HG02642 (cell line): Measurements from ENCODE around the gene TRIM65.

Experiments
- ATAC-seq: cut with Tn5 transposase; IDR thresholded peaks from one replicate; pipeline ENCODE4 v1.9.1; 2021; ENCODE audit warnings: mild to moderate bottlenecking; ENCODE audit not compliant: unreplicated experiment, poor library complexity

TRIM65 gene, protein sequence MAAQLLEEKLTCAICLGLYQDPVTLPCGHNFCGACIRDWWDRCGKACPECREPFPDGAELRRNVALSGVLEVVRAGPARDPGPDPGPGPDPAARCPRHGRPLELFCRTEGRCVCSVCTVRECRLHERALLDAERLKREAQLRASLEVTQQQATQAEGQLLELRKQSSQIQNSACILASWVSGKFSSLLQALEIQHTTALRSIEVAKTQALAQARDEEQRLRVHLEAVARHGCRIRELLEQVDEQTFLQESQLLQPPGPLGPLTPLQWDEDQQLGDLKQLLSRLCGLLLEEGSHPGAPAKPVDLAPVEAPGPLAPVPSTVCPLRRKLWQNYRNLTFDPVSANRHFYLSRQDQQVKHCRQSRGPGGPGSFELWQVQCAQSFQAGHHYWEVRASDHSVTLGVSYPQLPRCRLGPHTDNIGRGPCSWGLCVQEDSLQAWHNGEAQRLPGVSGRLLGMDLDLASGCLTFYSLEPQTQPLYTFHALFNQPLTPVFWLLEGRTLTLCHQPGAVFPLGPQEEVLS

GRCh38 chr17:75896415-75897159 lies at the start of gene TRIM65:
TRIM65 (minus strand) TSS chr17:75896951; CDS start chr17:75896937, 14 bp downstream.
- ATAC-seq = peak; percentile 72

GRCh38 chr17:75945211-75945610 lies 48.5 kb upstream of the TRIM65 start:
- ATAC-seq = no peak

DNA sequence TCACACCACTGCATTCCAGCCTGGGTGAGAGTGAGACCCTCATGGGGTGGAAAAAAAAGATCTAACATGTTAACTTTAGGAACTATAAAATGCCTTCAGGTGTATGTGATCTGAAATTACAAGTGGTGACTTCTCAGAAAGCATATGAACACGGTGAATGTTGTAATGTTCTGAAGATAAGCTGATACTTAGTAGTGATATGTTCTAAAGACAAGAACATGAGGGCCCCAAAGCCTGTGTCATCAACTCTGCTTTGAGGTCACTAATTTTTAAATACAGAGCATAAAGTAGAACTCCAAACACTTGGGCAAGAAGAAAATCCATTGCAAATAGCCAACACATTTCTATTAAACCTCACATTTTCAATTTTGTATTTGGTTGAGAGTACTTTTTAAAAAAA lies 46.7 kb upstream of the TRIM65 start:
- no peak for ATAC-seq

DNA sequence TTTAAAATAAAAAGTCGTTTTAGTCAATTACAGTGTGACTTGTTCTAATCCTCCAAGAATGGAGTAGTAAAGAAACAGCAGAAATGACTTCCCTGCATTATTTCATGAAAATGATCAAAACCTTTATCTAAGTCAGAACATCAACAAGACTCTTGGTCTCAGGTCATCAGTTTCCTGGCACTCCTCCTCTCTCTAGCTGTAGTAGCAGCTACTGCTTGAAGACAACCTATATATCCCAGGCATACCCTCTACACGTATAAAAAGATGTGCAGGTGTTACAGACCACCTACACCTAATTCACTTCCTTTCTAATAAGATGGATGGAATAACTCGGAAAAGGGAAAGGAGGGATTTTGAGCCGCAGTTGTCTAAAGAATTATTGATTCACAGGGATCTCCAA lies 45.7 kb upstream of the TRIM65 start:
- ATAC-seq = no peak

DNA sequence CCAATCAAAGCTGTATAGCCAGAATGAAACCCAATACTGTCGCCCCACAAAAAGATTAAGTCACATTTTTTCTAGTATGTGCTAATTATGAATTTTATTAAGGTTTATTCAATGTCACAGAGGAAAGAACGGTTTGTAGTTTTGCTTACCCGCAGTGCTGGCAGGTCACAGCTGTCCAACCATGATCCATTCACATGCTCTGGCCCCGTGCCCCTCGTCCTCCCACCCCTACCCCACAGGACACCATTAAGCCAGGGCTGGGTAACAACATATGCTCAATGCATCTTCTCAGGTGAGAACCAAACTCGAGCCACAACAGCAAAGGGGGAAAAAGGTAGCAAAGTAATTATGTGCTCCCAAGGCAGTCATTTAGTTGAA lies 44.7 kb upstream of the TRIM65 start:
- no peak for ATAC-seq

DNA sequence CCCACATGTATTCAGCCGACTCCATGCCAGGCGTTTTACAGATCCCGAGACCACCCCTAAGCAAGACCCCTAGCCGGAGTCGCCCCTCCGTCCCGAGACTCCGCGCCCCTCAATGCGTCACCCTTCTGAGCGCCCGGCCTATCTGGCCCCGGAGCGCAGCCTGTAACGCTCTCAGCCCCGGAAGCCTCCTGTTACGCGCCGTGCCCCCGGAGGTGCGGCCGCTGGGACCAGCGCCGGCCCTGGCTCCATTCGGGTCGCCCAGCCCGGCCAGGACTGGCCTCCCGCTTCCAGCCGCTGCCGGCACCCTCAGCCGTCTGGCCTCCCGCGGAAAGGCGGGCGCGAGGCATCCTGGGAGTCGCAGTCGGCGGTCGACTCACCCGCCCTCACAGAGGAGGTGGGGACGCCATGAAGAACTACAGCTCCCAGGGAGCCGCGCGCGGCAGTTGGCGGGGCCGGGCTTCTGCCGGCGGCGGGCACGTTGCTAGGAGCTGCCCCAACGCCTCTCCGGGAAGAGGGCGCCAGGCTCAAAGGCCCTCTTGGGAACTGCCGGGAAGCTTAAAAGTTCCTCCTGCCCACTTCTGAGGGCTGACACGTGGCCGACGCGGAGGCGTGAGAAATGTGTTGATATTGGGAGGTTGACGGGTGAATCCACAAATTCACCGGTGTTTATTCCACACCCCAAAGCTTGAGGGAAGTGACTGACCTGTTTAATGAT lies 44.1 kb upstream of the TRIM65 start, which contains the start of gene FBF1:
FBF1 (minus strand) TSS at position 316 of the 715 bp plus-strand sequence. CDS start 2,893 bp downstream, outside the sequence.
- peak; percentile 94 for ATAC-seq

DNA sequence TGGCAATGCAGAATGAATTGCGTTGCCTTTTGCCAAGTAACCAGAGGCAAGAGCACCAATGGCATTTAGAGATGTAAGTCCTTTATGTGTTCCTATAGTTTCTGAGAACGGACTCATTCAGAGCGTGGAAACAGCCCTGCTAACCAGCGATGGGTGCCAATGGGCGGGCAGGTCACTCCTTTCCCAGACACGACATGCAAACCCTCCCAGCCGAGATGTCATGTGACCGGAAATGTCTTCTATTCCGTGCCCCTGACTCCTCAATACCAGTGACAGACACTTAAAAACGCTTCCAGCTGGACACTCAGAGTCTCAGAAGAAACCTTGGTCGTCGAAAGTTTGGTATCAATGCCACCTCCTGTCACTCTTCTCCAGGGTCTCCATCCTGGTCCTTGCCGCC lies 40.9 kb upstream of the TRIM65 start:
- ATAC-seq = no peak

- no peak for ATAC-seq
These were observed 37.1 kb upstream of the TRIM65 start for GRCh38 chr17:75933808-75934207.

DNA sequence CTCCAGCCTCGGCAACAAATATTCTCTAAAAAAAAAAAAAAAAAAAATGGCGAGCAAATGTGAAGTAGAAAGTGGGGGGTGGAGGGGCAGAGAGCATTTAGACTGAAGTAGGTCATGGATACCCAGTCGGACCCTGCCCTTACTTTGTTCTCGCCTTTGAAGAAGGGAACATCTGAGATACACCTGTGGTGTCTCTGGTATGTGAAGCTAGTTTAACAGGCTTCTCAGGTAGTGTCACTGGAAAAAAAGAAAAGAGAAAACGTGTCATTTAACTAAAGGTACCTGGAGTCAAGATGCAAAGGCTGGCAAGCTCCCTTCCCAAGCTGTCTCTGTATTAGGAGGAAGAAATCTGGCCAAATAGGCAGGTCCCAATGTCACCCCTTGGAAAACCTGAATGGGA lies 36.1 kb upstream of the TRIM65 start:
- ATAC-seq = no peak

DNA sequence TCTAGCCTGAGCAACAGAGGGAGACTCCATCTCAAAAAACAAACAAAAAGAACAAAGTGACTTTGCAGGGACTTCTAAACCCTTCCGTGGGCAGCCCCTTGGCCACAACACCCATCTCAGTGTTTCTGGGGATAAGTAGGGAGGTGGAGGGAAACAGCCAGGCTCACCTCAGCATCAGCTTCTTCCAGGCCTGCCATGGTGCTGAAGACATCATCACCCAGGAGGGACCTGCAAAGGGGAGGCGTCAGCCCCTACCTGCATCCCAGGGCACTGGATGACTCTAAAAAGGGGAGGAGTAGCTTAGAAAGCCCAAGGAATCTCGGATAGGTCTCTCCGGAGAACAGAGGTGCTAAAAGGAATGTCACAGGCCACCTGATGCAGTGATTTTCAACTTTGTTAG lies 34.3 kb upstream of the TRIM65 start:
- ATAC-seq = no peak

GRCh38 chr17:75927286-75927922 lies 30.7 kb upstream of the TRIM65 start:
- ATAC-seq = no peak

- no peak for ATAC-seq
These were observed 29.7 kb upstream of the TRIM65 start for GRCh38 chr17:75926456-75926855.

DNA sequence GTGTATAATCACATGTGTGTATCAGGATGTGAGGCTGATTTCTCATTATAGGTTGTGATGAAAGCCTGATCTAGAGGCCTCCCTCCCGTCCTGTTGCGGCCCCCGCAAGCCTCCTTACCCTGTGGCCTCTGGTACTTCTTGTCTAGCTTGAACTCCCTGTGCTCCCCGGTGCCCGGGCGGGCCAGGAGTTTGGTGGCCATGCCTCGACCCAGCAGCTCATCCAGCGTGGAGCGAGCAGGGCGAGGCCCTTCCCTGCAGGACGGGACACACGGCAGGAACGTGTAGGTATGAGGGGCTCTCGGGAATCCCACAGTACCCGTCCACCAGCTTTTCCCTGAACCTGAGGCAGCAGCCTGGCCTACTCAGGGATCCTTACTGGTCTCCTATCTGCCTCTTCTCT lies 29.2 kb upstream of the TRIM65 start:
- no peak for ATAC-seq

- ATAC-seq = no peak
These were observed 28.4 kb upstream of the TRIM65 start for GRCh38 chr17:75925103-75925502.

- no peak for ATAC-seq
These were observed 26.5 kb upstream of the TRIM65 start for GRCh38 chr17:75922963-75923874.

- no peak for ATAC-seq
These were observed 25.6 kb upstream of the TRIM65 start for GRCh38 chr17:75922173-75922961.

DNA sequence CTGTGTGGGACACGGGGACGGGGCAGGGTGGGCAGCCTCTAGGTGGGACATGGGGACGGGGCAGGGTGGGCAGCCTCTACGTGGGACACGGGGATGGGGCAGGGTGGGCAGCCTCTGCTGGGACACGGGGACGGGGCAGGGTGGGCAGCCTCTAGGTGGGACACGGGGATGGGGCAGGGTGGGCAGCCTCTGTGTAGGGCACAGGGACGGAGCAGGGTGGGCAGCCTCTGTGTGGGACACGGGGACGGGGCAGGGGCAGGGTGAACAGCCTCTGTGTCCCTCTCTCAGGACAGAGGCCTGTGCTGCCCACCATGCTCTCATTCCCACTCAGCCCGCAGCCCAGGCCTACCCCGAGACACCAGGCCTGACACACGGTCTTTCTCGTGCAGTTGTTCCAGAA lies 24.8 kb upstream of the TRIM65 start:
- ATAC-seq = no peak

DNA sequence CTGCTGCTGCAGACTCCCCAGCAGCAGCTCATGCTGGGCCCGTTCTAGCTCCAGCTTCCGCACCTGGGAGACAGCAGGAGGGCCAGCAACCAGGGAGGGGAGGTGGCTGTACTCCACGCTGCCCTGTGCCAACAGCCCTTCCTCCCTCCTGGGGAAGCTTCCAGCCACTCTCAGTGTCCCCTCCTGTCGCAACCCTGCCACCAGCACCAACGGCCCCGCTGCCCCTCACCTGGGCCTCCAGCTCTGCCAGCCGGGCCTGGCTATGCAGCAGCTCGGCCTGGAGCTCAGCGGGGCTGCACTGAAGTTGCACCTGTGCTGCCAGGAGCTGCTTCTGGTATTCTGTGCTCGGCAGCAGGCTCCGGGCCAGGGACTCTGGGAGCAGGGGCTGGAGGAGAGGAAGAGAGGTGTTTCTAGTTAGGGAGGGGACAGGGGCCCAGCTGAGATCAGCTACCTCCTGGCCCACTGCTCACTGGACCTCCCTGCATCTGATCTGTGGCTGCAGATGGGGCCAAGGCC lies 23.4 kb upstream of the TRIM65 start:
- no peak for ATAC-seq
